Activated T-helper 1 cell treated with anti-CD3 and anti-CD28 coated beads, Interleukin-12 subunit alpha, Interleukin-12 subunit beta, Interleukin-2, Interleukin-4 antibody, amounts not matched to agents 30 ng/mL and 10 ng/mL and 1 ng/mL, durations not matched to agents 14 hours and 24 hours and 36 hours (primary cell): ENCODE results near the gene GPAM. TPM values are rescaled to one million over a fixed set of nuclear protein-coding genes. Genes with fewer than 3 reads are reported as not detected.

Source experiments
- DNase-seq: peaks from one replicate; pipeline ENCODE4 v3.0.0; 2021; ENCODE audit warnings: low spot score
- H3K27ac Mint-ChIP-seq: one replicate; pipeline ENCODE4 v1.8.0; 2021; ENCODE audit warnings: mild to moderate bottlenecking, mixed read lengths
- H3K27me3 Mint-ChIP-seq: one replicate; pipeline ENCODE4 v1.8.0; 2022; ENCODE audit warnings: mild to moderate bottlenecking, moderate library complexity, mixed read lengths; ENCODE audit not compliant: insufficient read depth
- H3K36me3 Mint-ChIP-seq: one replicate; pipeline ENCODE4 v1.8.0; 2021; ENCODE audit warnings: low read depth, mixed read lengths
- H3K4me1 Mint-ChIP-seq: one replicate; pipeline ENCODE4 v1.8.0; 2021; ENCODE audit warnings: low read depth, mixed read lengths
- H3K4me3 Mint-ChIP-seq: one replicate; pipeline ENCODE4 v1.8.0; 2021; ENCODE audit warnings: mild to moderate bottlenecking, moderate library complexity, mixed read lengths
- H3K9me3 Mint-ChIP-seq: one replicate; pipeline ENCODE4 v1.8.0; 2021; ENCODE audit warnings: mixed read lengths
- intact Hi-C: fragments of 100-400 bp; cut with micrococcal nuclease; formaldehyde crosslinking; loops from one replicate; pipeline ENCODE4 v1.15.1; 2024
- total RNA-seq: library from RNA; stranded (reverse); gene quantifications from 2 replicates; pipeline ENCODE4 v1.2.3, GENCODE V29; 2022

GPAM gene
- total RNA-seq, 1 donor from 2014 or later, result 10.5 TPM

DNA sequence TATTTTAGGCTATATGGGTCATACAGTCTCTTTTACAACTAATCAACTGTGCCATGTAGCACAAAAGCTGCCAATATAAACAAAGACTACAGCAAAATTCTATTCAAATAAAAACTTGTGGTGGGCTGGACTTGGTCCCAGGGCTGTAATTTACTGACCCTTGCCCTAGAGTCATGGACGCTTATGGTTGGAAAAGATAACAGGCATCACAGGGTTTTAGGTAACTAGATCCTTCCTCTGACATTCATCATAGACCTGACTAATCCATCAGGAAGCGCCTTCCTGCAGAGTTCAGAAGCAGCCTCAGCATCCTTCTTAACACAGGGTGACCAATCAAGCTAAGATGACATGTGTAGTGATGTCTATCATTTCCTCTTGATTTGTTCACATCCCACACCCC lies 40.2 kb upstream of the GPAM start:
- H3K27ac Mint-ChIP-seq, result no peak overlapping the region
- H3K4me1 Mint-ChIP-seq, result no peaks in the 10 kb centered on the region
- intact Hi-C loops, result no loop called here
- H3K4me3 Mint-ChIP-seq, result no peak overlapping the region
- H3K27me3 Mint-ChIP-seq, result peaks cover 7% of the 10 kb centered on the region
- no peak for DNase-seq
- peaks cover 8% of the 10 kb centered on the region for H3K9me3 Mint-ChIP-seq
- peaks cover 1% of the 10 kb centered on the region for H3K36me3 Mint-ChIP-seq

DNA sequence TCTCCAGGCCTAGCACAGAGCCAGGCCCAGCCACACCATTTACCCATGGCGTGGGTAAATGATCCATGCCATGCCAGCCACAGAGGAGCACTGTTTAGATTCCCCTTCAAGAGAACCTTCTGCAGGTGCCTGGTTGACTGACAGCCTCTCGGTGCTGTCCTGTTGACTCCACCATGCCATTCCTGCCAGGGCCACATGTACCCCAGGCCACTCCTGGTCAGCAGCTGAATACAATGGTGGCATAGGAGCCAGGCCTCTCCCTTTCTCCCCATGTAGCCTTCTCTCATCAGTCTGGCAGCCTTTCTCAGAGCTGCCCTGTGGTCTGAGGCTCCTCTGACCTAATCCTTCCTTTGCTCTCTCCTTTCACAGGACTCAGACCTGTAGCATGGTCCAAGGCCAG lies 39.2 kb upstream of the GPAM start:
- intact Hi-C loops, result no loop called here
- peaks cover 1% of the 10 kb centered on the region for H3K36me3 Mint-ChIP-seq
- DNase-seq, result no peak
- peaks cover 9% of the 10 kb centered on the region for H3K27me3 Mint-ChIP-seq
- H3K4me1 Mint-ChIP-seq, result no peaks in the 10 kb centered on the region
- no peak overlapping the region for H3K27ac Mint-ChIP-seq
- no peak overlapping the region for H3K4me3 Mint-ChIP-seq
- H3K9me3 Mint-ChIP-seq, result peaks cover 8% of the 10 kb centered on the region

DNA sequence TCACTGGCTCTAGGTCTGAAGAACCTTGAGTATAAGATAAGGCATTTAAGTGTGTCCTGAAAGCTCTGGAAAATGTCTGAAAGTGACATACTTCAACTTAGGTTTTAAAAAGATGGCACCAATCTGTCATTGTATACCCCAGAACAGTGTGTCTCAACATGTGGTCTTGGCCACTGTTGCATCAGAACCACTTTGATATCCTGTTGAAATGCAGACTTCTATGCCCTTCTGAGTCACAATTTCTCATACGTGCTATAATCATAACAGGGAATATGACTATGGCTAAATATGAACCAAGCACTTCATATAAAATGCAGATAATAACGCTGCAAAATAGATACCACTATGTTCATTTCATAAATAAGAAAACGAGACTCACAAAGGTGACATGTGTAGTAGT lies 38.0 kb upstream of the GPAM start:
- DNase-seq, result no peak
- Mint-ChIP-seq H3K27me3 (peaks cover 10% of the 10 kb centered on the region), H3K36me3 (peaks cover 1% of the 10 kb centered on the region), H3K9me3 (peaks cover 8% of the 10 kb centered on the region), H3K4me1 (no peaks in the 10 kb centered on the region), H3K27ac (no peak overlapping the region), H3K4me3 (no peak overlapping the region)
- intact Hi-C loops, result no loop called here

DNA sequence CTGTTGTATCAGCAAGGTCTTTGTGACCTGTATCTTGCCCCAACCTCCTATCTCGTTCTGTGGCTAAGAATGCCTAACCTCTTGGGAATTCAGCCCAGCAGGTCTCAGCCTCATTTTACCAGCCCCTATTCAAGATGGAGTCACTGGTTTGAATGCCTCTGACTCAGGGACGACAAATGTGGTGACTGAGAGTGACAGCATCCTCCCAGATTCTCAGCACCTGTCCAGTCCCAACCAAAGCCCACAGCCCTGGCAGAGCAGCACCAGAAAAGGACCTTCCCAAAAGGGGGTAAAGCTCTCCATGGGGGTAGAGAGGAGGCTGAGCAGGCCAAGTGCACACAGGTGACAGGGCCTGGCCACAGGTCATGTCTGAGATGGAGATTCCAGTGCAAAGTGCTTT lies 35.4 kb upstream of the GPAM start:
- H3K4me3 Mint-ChIP-seq, result no peak overlapping the region
- H3K27me3 Mint-ChIP-seq, result peaks cover 7% of the 10 kb centered on the region
- no peaks in the 10 kb centered on the region for H3K4me1 Mint-ChIP-seq
- no peak for DNase-seq
- intact Hi-C loops, result no loop called here
- peaks cover 1% of the 10 kb centered on the region for H3K36me3 Mint-ChIP-seq
- H3K27ac Mint-ChIP-seq, result no peak overlapping the region
- H3K9me3 Mint-ChIP-seq, result peaks cover 8% of the 10 kb centered on the region

DNA sequence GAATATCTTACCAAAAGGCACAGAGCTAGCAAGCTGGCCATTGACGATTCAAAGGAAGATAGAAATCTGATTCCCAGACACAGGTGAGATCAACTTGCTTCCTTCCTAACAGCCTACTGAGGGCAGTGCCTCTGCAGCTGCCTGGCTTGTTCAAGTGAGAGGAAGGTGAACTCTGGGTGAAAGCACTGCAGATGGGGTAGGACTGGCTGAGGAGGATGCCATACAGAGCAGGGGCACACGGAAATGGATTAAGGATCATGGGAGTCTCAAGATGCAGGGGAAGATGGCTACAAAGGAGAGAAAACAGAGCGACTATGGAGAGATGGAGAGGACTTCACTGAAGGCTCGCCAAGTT lies 34.4 kb upstream of the GPAM start:
- Mint-ChIP-seq H3K9me3 (peaks cover 8% of the 10 kb centered on the region), H3K4me3 (no peak overlapping the region), H3K27ac (no peak overlapping the region), H3K27me3 (peaks cover 6% of the 10 kb centered on the region), H3K36me3 (peaks cover 1% of the 10 kb centered on the region), H3K4me1 (no peaks in the 10 kb centered on the region)
- intact Hi-C loops, result no loop called here
- no peak for DNase-seq

DNA sequence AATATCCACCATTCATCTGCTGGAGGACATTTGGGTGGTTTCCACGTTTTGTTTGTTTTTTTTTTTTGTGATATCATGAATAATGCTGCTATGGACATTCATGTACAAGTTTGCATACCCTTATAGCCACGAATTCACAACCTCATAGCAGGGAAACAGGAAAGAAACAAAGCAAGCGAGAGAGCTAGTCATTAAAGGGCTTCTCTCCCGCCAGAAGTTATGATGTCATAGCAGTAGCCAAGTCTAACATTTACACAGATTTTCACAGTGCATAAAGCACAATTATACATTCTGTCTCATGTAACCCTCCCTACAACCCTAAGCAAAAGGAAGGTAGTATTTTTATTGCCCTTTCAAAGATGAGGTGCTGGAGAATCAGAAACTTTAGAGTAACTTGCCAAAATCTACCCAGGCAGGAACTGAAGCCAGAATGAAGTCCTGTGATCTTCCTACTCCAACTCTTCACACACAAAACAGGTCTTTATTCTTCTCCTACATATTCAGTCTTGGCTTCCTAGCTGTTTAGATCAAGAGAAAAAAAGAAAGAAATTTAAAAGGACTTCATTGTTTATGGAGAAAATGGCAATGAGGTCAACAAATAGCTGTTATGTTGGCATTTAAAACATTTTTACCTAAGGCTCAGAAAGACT lies 33.9 kb upstream of the GPAM start:
- H3K4me3 Mint-ChIP-seq, result no peak overlapping the region
- intact Hi-C loops, result no loop called here
- H3K4me1 Mint-ChIP-seq, result no peaks in the 10 kb centered on the region
- no peak overlapping the region for H3K27ac Mint-ChIP-seq
- peaks cover 1% of the 10 kb centered on the region for H3K36me3 Mint-ChIP-seq
- no peak for DNase-seq
- H3K27me3 Mint-ChIP-seq, result peaks cover 5% of the 10 kb centered on the region
- H3K9me3 Mint-ChIP-seq, result peaks cover 8% of the 10 kb centered on the region

DNA sequence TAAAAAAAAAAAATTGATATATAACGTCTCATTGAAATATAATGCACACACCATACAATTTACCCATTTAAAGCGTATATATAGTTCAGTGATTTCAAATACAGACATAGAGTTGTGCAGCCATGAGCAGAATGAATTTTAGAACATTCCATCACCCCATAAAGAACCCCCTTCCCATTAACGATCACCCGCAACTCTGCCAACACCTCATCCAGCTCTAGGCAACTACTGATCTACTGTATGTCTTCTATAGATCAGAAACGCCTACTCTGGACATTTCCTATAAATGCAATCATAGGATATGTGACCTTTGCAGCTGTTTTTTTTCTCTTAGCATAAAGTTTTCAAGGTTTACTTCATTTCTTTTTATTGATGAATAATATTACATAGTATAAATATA lies 33.4 kb upstream of the GPAM start:
- DNase-seq, result no peak
- intact Hi-C loops, result no loop called here
- H3K4me1 Mint-ChIP-seq, result no peaks in the 10 kb centered on the region
- peaks cover 5% of the 10 kb centered on the region for H3K27me3 Mint-ChIP-seq
- H3K36me3 Mint-ChIP-seq, result peaks cover 1% of the 10 kb centered on the region
- H3K27ac Mint-ChIP-seq, result no peak overlapping the region
- no peak overlapping the region for H3K4me3 Mint-ChIP-seq
- H3K9me3 Mint-ChIP-seq, result peaks cover 8% of the 10 kb centered on the region

DNA sequence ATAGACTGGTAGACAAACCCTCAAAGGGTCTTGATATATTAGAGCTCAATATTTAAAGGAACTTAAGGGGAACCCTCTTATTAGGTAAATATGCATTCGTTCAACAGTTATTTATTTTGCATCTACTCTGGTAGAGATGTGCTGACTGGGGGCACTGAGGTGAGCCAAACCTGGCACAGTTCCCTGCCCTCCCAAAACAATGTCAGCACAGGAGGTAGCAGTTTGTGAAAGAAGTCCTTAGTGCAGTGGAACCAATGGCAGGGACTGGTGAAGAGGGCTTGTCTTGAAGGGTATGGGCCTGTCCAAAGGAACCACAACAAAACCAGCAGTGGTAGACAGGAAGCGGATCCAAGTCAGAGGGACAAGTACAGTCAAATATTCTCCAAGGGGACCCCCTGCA lies 32.6 kb upstream of the GPAM start:
- DNase-seq, result no peak
- Mint-ChIP-seq H3K27ac (no peak overlapping the region), H3K27me3 (peaks cover 5% of the 10 kb centered on the region), H3K4me1 (no peaks in the 10 kb centered on the region), H3K9me3 (peaks cover 8% of the 10 kb centered on the region), H3K4me3 (no peak overlapping the region), H3K36me3 (peaks cover 1% of the 10 kb centered on the region)
- intact Hi-C loops, result no loop called here

DNA sequence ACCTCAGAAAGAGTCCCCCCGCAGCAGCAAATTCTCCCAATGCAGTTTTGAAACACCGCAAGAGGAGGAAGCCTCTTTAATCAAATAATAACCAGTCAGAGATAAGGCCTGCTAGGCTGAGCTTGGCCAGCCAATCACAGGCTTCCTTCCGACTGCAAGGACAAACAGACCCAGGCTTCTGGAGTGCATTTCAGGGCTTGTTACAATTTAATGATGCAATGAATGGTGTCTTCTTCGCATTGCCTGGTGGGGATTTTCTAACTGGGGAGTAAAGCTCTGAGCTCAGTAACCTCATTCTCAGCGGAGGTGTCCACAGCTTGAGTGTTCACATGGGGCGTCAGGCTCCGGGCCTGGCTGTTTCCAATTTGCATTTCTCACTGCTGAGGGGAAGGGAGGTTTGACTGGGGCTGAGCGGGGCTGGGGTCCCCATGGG lies 31.8 kb upstream of the GPAM start:
- no peaks in the 10 kb centered on the region for H3K4me1 Mint-ChIP-seq
- intact Hi-C loops, result no loop called here
- no peak for DNase-seq
- peaks cover 5% of the 10 kb centered on the region for H3K27me3 Mint-ChIP-seq
- H3K9me3 Mint-ChIP-seq, result peaks cover 4% of the 10 kb centered on the region
- no peaks in the 10 kb centered on the region for H3K36me3 Mint-ChIP-seq
- no peak overlapping the region for H3K4me3 Mint-ChIP-seq
- H3K27ac Mint-ChIP-seq, result no peak overlapping the region

DNA sequence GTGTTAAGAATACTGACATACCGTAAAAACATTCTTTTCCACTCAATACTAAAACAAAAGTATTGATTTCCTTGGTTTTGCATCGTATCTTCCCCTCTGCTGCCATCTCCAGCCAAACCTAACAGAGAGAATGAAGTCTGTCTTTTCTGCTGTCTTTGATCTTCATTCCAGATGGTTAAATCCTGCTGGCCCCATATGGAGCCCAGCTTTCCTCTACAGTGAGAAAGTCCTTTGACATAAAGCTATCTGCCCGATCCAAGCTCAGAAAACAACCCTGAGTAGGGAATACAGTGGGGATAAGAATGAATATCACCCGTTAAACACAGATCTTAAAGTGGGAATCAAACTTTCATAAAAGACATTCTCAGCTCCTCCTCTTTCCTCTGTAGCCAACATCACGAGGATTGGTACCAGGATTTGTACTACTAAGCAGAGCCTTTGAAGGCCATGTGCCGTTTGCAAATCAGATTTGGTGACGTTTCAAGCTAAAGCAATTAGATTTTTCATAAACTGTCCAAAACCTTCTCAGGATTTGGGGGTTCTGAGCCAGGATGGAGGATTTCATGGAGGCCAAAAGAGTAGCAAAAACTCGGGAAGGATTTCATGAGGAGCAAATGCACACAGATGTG lies 30.8 kb upstream of the GPAM start:
- no peaks in the 10 kb centered on the region for H3K36me3 Mint-ChIP-seq
- DNase-seq, result no peak
- H3K27me3 Mint-ChIP-seq, result peaks cover 2% of the 10 kb centered on the region
- no peak overlapping the region for H3K27ac Mint-ChIP-seq
- no peaks in the 10 kb centered on the region for H3K4me1 Mint-ChIP-seq
- H3K9me3 Mint-ChIP-seq, result no peaks in the 10 kb centered on the region
- intact Hi-C loops, result no loop called here
- H3K4me3 Mint-ChIP-seq, result no peak overlapping the region

DNA sequence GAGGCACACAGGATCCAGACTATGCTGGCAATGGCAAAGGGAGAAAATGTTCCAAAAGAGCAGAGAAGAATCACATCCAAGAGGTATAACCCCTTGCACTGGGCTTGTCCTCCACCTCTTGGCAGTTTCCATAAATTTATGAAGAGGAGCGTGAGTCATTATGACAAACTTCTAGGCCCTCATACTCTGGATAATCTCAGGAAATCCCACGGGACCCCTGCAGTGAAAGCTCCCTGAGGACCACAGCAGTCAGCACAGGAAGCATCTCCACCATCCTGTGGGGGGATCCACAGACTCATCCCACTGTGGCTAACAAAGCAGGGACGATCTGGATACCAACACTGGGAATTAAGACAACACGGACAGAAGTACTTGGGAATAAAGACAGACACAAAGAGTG lies 30.3 kb upstream of the GPAM start:
- Mint-ChIP-seq H3K27ac (no peak overlapping the region), H3K36me3 (no peaks in the 10 kb centered on the region), H3K4me3 (no peak overlapping the region), H3K4me1 (no peaks in the 10 kb centered on the region), H3K9me3 (no peaks in the 10 kb centered on the region), H3K27me3 (peaks cover 2% of the 10 kb centered on the region)
- intact Hi-C loops, result no loop called here
- no peak for DNase-seq

DNA sequence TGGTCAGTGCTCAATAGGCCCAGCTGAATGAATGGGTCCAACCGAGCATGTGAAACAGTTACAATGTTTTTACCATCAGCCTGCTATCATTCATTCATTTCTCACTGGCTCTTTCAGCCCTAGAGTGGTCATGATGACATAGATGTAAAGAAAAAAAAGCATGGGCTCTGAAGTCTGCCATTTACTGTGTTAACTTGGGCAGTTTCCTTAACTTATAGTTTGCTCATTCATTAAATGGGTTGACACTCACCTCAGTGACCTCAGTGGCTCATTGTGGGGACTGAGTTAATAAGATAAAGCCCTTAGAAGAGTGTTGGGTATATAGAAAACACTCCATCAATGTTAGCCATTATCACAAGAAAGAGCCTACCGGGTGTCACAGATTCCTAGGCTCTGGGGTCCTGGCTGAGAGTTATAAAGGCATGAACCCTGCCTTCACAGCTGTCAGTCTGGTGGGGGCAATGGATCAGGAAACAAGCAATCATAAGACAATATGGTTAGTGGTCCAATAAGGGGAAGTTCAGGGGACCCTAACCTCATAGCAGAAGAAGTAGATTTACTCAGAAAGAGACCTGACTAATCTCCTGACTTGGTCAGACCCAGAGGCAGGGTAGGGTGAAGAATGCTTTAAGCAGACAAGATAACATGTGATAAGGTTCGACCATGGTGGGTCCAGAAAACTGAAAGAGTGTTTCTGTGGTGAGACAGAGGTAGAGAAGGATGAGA lies 29.7 kb upstream of the GPAM start:
- DNase-seq, result no peak
- Mint-ChIP-seq H3K27me3 (peaks cover 2% of the 10 kb centered on the region), H3K4me1 (no peaks in the 10 kb centered on the region), H3K27ac (no peak overlapping the region), H3K36me3 (no peaks in the 10 kb centered on the region), H3K9me3 (no peaks in the 10 kb centered on the region), H3K4me3 (no peak overlapping the region)
- intact Hi-C loops, result no loop called here

DNA sequence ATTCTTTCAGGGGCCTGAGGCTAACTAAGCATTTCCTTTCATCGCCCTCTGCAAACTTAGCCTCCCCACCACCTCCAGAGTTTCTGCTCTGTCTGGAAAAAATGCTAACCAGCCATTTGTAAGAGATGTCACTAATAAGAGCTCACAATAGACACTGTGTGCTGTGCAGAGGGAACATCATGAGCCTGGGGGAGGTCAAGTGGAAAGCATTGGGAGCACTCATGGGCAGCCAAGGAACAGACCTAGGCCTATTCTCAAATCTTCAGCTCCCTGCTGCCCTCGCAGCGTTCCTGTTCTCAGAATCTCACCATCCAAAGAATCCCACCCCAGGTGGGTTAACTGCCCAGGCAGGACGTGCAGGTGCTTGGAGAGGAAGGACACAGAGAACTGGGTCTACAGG lies 27.1 kb upstream of the GPAM start:
- no peak overlapping the region for H3K27ac Mint-ChIP-seq
- no peaks in the 10 kb centered on the region for H3K36me3 Mint-ChIP-seq
- DNase-seq, result no peak
- no peak overlapping the region for H3K4me3 Mint-ChIP-seq
- H3K27me3 Mint-ChIP-seq, result no peaks in the 10 kb centered on the region
- intact Hi-C loops, result no loop called here
- no peaks in the 10 kb centered on the region for H3K9me3 Mint-ChIP-seq
- no peaks in the 10 kb centered on the region for H3K4me1 Mint-ChIP-seq
